Transverse colon (tissue), 3 donors: Measurements from ENCODE around the gene CLASP2.

Source experiments
- CTCF ChIP-seq, 5 experiments: fragments of 200-600 bp in 3 of 5; fragments of 450-650 bp in 2 of 5; sonication (generic) in 3 of 5; IDR thresholded peaks; 1 replicate in 2 of 5; 2 replicates in 3 of 5; pipeline ENCODE4 v1.5.1; 2016 to 2017; ENCODE audit warnings: antibody characterized with exemption in 5 of 5, inconsistent platforms in 3 of 5, mild to moderate bottlenecking in 2 of 5, moderate library complexity in 1 of 5
- EP300 ChIP-seq: sonication (generic); formaldehyde crosslinking; IDR thresholded peaks from one replicate; pipeline ENCODE4 v1.6.1; 2017; ENCODE audit warnings: antibody characterized with exemption, low read depth
- POLR2A ChIP-seq: fragments of 450-650 bp; IDR thresholded peaks from one replicate; pipeline ENCODE4 v1.6.1; 2016; ENCODE audit warnings: antibody characterized with exemption, mild to moderate bottlenecking, moderate library complexity

- TF ChIP-seq POLR2A (no peak), EP300 (no peak), CTCF (IDR thresholded peaks at IDR 0.05) (no peak)
Observed at GRCh38 chr3:33590541-33590940, 127.5 kb downstream of the CLASP2 start.
